SJCRH30 (cell line): ENCODE data around the gene EDN1. TPM values are rescaled to one million over a fixed set of nuclear protein-coding genes. Genes with fewer than 3 reads are reported as not detected.

ENCODE experiments used
- DNase-seq, 2 experiments: peaks; one replicate each; pipeline ENCODE4 v3.0.0-alpha.2; 2015 to 2020
- H3K27ac ChIP-seq: fragments of 250-450 bp; sonication (Bioruptor Pico); 2 replicates; pipeline ENCODE4 v1.5.1; 2020; ENCODE audit warnings: mild to moderate bottlenecking, moderate library complexity
- H3K27me3 ChIP-seq: fragments of 250-450 bp; sonication (Bioruptor Pico); 2 replicates; pipeline ENCODE4 v1.5.1; 2020; ENCODE audit warnings: mild to moderate bottlenecking, moderate library complexity
- H3K36me3 ChIP-seq: fragments of 250-450 bp; sonication (Bioruptor Pico); 2 replicates; pipeline ENCODE4 v1.5.1; 2020; ENCODE audit warnings: mild to moderate bottlenecking, moderate library complexity
- H3K4me1 ChIP-seq: fragments of 250-450 bp; sonication (Bioruptor Pico); 2 replicates; pipeline ENCODE4 v1.5.1; 2020; ENCODE audit warnings: mild to moderate bottlenecking, moderate library complexity
- H3K4me3 ChIP-seq: fragments of 250-450 bp; sonication (Bioruptor Pico); 2 replicates; pipeline ENCODE4 v1.5.1; 2020; ENCODE audit warnings: mild to moderate bottlenecking, moderate library complexity
- H3K9me3 ChIP-seq: fragments of 250-450 bp; sonication (Bioruptor Pico); replicated peaks from 2 replicates; pipeline ENCODE4 v1.5.1; 2020; ENCODE audit warnings: mild to moderate bottlenecking, moderate library complexity
- total RNA-seq: library from RNA; depleted of rRNA; stranded (reverse); fragments of >200 nt; shearing (Covaris generic); gene quantifications from 2 replicates; pipeline ENCODE4 v1.2.3, GENCODE V29; 2014

Gene EDN1
- total RNA-seq, 1 experiment from 2014 or later, result 0.08 TPM

DNA sequence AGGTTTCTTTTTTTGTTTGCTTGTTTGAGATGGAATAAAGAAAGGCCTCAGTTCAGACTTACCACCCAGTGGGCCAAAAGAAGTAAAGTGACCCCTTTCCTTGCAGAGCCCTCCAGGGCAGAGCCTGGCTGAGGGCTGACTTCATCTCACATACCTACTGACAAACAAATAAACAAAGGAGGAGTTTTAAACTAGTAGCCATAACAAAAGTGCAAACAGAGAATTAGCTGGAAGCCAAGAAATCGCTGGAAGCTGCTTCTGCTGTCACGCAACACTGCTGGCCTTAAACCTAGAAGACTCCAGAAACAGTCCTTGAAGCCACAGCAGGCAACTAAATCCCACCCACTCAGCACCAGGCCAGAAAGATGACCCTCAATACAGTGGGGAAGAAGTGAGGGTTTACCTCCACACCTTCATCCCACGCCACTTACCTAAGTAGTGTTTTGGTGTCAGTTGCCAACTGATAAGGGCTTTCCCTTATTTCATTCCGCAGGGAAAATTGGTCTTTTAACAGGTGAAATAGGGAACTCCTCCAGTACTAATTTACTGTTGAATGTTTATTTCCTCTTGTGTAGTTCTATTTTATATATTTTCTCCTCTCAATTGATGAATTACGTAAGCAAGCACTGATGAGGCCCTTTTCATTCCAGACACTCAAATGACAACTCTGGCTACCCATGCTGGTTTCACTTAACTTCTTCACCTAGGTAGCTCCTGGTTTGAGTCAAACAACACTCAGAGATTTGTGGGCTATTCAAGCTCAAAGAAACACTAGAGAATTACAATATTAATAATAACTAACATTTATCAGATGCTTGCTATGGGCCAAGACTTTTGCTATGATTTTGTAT lies 46.2 kb downstream of the EDN1 start:
- Histone ChIP-seq H3K4me3 (no peak overlapping the region), H3K27me3 (no peaks in the 10 kb centered on the region), H3K27ac (no peak overlapping the region), H3K36me3 (no peaks in the 10 kb centered on the region), H3K9me3 (no peaks in the 10 kb centered on the region), H3K4me1 (no peaks in the 10 kb centered on the region)
- no peak for DNase-seq

DNA sequence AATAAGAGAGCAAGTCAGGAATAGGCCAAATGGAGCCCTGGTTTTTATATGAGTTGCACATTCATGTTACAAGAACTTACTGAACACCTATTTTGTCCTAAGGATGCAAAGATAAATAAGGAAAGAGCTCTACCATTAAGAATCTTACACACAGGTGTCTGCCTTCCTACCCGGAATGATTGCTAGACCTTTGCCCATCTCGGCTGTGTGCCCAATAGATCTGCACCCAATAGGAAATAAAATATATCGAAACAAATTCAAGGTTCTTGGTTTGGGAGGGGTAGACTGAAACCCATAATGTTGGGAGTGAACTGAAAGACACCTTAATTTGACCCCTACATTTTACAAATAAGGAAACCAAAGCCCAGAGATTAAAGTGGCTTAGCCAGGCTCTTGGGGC lies 48.9 kb downstream of the EDN1 start:
- no peaks in the 10 kb centered on the region for H3K4me1 ChIP-seq
- no peaks in the 10 kb centered on the region for H3K36me3 ChIP-seq
- H3K27me3 ChIP-seq, result no peaks in the 10 kb centered on the region
- H3K27ac ChIP-seq, result no peak overlapping the region
- H3K4me3 ChIP-seq, result no peak overlapping the region
- DNase-seq, result no peak
- no peaks in the 10 kb centered on the region for H3K9me3 ChIP-seq

DNA sequence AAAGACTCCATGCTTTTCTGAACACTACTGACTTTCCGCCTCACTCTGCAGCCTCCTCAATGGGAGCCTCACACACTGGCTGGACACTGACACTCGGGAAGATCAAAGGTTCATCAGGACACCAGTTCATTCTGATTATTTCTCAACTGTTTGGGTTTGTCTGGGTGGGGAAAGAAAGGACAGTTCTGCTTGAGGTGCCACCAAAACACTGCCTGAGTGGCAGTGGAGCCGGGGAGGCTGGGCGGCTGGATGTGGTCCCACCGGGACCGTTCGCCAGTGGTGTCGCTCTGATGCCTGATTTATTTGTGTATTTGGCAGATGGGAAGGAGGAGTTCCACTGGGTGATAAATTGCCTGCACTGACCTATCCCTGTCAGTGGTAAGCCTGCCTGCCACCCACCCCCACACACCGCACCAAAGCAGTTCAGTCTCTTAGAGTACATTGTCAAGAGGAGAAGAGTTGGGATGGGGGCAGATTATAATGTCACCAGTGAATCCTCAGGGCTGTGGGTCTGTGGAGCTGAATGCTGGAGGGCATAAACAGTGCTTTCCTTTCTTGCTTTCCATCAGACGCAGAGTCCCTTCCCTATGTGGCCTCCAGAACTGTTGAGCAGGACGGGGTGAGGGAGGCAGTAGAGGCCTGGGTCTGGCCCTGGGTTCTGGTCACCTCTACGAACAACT lies 49.8 kb downstream of the EDN1 start:
- DNase-seq, result no peak
- Histone ChIP-seq H3K4me1 (no peaks in the 10 kb centered on the region), H3K27ac (no peak overlapping the region), H3K36me3 (no peaks in the 10 kb centered on the region), H3K4me3 (no peak overlapping the region), H3K9me3 (no peaks in the 10 kb centered on the region), H3K27me3 (no peaks in the 10 kb centered on the region)

DNA sequence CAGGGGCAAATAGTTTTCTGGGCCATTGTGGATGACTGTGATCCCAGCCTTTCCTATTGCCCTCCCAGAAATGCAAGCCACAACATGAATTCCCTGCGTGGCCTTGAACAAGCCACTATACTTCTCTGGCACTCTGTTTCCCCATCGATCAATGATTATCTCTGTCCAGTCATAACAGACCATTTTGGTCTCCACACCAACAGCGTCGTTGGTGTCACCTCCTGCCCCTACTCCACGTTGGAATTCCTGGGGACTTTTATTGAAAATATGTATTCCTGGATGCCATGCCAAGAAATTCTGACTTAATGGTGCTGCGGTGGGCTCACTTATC lies 50.3 kb downstream of the EDN1 start:
- Histone ChIP-seq H3K27me3 (no peaks in the 10 kb centered on the region), H3K36me3 (no peaks in the 10 kb centered on the region), H3K4me3 (no peak overlapping the region), H3K27ac (no peak overlapping the region), H3K9me3 (no peaks in the 10 kb centered on the region), H3K4me1 (no peaks in the 10 kb centered on the region)
- no peak for DNase-seq

DNA sequence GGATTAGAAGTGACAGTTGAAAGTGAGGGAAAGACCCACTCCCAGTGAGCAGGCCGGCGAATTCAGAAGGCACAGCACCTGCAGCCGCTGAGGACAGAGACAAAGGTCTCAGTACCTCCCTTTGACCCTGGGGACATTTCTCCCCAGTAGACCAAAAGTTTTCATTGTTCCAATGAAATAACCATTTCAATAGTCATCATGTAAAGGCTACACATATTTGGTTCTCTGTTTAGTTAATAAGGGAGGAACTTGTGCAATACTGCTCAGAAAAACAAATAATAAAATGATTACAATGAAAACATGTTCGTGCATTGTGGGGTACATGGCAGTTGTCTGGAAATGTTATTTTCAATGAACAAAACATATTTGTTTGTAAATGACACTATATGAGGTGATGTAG lies 52.5 kb downstream of the EDN1 start:
- Histone ChIP-seq H3K36me3 (no peaks in the 10 kb centered on the region), H3K4me3 (no peak overlapping the region), H3K27ac (no peak overlapping the region), H3K9me3 (no peaks in the 10 kb centered on the region), H3K27me3 (no peaks in the 10 kb centered on the region), H3K4me1 (no peaks in the 10 kb centered on the region)
- no peak for DNase-seq

DNA sequence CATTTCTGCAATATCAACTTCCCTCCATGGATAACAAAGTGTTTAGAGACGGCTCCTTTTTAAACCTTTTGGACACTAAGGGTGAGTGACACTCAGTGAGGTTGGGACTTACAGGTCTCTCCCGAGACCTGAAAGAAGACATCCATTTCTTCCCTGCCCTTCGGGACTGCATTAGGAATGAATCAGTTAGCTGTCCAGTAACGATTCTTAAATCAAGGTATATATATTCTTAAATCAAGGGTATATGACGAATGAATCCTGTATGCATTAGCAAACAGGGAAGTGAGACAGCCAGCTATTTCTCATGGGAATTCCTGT lies 52.9 kb downstream of the EDN1 start:
- Histone ChIP-seq H3K36me3 (no peaks in the 10 kb centered on the region), H3K27me3 (no peaks in the 10 kb centered on the region), H3K4me3 (no peak overlapping the region), H3K27ac (no peak overlapping the region), H3K9me3 (no peaks in the 10 kb centered on the region), H3K4me1 (no peaks in the 10 kb centered on the region)
- no peak for DNase-seq

DNA sequence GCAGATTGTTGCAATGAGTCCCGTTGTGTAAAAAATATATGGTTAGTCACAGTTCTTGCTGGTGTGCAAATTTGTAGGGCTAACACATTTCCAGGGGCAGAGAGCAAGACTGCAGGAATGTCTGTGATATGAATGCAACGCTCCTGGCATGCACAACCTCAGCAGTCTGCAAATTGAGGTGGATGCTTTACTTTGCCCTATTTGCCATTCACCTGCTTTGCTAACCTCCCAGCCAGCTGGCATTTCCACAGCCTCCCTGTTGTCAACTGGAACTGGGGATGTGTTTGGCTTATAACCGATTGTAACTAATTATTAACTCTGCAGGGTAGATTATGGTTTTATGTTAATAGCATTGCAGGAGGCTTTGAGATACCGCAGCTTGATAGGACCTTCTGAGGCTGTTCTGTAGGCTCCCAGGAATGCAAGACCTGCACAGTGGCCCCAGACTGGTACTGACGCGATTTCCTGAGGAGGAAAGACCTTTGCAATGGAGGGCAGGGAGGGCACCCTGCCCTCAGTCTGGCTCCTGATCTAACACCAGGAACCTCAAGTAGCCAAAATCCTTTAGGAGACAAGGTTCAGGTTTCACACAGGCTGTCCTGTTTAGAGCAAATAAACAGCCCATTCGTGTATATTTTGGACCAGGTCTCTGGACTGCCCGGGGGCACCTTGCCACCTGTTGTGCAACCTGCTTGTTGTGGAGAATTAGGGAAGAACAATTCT lies 53.4 kb downstream of the EDN1 start:
- H3K27ac ChIP-seq, result no peak overlapping the region
- H3K9me3 ChIP-seq, result no peaks in the 10 kb centered on the region
- no peaks in the 10 kb centered on the region for H3K27me3 ChIP-seq
- H3K36me3 ChIP-seq, result no peaks in the 10 kb centered on the region
- DNase-seq, result no peak
- no peak overlapping the region for H3K4me3 ChIP-seq
- H3K4me1 ChIP-seq, result no peaks in the 10 kb centered on the region

DNA sequence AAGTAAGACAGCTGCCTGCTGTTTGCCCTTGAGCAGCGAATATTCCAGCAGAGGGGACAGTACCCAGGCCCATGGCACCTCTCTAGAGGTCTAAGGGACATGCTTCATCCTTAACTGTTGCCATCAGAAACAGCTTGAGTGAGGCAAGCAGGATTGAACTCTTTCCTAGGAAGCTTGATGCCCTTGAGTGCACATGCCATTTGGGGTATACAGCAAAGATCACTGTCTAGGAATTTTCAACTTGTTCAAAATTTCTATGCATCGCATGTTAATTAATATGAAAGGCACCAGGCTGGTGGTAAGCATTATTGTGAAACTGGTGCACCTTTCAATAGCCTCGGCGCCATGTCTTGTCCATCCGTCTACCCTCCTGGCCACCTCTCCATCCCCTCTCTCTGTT lies 54.1 kb downstream of the EDN1 start:
- H3K4me3 ChIP-seq, result no peak overlapping the region
- no peaks in the 10 kb centered on the region for H3K27me3 ChIP-seq
- no peaks in the 10 kb centered on the region for H3K36me3 ChIP-seq
- no peak for DNase-seq
- no peak overlapping the region for H3K27ac ChIP-seq
- H3K9me3 ChIP-seq, result no peaks in the 10 kb centered on the region
- H3K4me1 ChIP-seq, result no peaks in the 10 kb centered on the region

DNA sequence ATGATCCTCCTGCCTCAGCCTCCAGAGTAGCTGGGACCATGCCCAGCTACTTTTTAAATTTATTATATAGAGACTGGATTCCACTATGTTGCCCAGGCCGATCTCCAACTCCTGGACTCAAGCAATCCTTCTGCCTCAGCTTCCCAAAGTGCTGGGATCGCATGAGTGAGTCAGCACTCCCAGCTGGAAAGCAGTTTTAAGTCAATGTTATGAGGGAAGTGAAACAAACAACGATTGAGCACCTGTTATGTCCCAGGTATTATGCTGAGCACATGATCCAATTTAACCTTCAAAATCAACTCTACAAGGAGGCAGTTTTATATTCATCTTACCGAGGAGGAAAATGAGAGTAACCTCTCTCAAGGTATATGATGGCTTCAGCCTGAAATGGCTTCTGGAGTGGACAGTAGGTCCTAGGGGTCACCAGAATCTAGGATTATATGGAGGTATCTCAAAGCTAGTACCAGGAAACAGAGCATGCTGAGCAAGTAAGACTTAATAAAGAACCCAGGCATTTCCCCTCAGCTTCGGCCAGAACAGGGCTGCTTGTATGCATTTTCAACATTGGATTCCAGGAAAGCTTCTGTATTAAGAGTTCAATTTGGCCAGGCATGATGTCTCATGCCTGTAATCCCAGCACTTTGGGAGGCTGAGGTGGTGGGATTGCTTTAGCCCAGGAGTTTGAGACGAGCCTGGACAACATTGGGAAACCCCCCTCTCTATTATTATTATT lies 55.0 kb downstream of the EDN1 start:
- no peak for DNase-seq
- no peaks in the 10 kb centered on the region for H3K9me3 ChIP-seq
- H3K27ac ChIP-seq, result no peak overlapping the region
- H3K4me3 ChIP-seq, result no peak overlapping the region
- no peaks in the 10 kb centered on the region for H3K36me3 ChIP-seq
- no peaks in the 10 kb centered on the region for H3K4me1 ChIP-seq
- no peaks in the 10 kb centered on the region for H3K27me3 ChIP-seq

DNA sequence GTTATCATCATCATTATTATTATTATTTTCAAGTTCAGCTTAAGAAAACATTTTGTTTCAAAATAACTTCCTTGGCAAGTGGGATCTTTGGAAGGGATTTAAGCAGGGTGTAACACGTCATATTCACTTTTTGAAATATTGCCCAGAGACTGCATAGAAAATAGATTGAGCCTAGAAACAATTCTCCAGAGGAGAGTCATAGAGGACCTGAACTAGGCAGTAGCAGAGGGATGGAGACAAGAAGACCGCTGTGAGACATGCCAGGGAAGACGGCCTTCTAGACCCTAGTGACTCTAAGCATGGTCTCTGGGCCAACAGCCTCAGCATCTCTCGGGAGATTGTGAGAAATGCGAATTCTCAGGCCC lies 55.5 kb downstream of the EDN1 start:
- Histone ChIP-seq H3K27me3 (no peaks in the 10 kb centered on the region), H3K9me3 (no peaks in the 10 kb centered on the region), H3K4me3 (no peak overlapping the region), H3K27ac (no peak overlapping the region), H3K4me1 (no peaks in the 10 kb centered on the region), H3K36me3 (no peaks in the 10 kb centered on the region)
- DNase-seq, result no peak
